NB4 (cell line): Measurements from ENCODE around the gene SPTLC3.

Experiments
- CTCF ChIP-seq: IDR thresholded peaks from one replicate; pipeline ENCODE4 v1.5.1; 2012; ENCODE audit warnings: low read depth, low read length
- POLR2A ChIP-seq: IDR thresholded peaks from 2 replicates; pipeline ENCODE4 v1.6.1; 2011; ENCODE audit warnings: mild to moderate bottlenecking; ENCODE audit not compliant: insufficient read length; ENCODE audit errors: extremely low read depth

GRCh38 chr20:12984863-12985262, 23.9 kb upstream of the SPTLC3 start:
- no peak for TF ChIP-seq CTCF
- no peak for TF ChIP-seq POLR2A
